HCT116 (cell line): ENCODE measurements around the gene MME.

Experiments
- FOSL1 ChIP-seq: IDR thresholded peaks from 2 replicates; pipeline ENCODE4 v1.6.1; 2012; ENCODE audit warnings: low read depth
- POLR2A ChIP-seq: IDR thresholded peaks from 2 replicates; pipeline ENCODE4 v1.7.0; 2011; ENCODE audit warnings: borderline replicate concordance; ENCODE audit not compliant: insufficient read depth, insufficient read length; ENCODE audit errors: extremely low read depth
- SIN3A ChIP-seq: IDR thresholded peaks from 2 replicates; pipeline ENCODE4 v1.6.1; 2012; ENCODE audit warnings: low read depth

DNA sequence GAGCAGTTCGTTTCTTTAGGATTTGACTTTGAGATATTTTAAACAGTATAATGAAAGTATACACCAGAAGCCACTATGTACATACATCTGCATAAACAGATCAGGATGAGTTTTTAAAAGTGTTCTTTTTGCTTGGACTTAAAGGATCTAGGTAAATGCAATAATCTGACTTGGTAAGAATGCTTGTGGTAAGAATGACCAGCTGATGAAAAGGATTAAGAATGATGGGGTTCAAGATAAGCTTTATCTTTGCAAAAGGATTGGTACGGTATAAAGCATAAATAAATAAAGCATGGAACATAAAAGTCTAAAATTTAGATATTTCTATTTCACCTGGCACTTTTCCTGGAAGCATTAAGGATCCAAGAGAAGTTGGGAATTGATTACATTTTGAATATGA lies 9.8 kb upstream of the MME start:
- TF ChIP-seq FOSL1 (no peak), SIN3A (no peak), POLR2A (no peak)
